ENCODE data around the gene ADAMTS14. TPM values are rescaled to one million over a fixed set of nuclear protein-coding genes. Genes with fewer than 3 reads are reported as not detected.

ADAMTS14 gene
- total RNA-seq, 1 donor from 2014 or later = 1.3 TPM

DNA sequence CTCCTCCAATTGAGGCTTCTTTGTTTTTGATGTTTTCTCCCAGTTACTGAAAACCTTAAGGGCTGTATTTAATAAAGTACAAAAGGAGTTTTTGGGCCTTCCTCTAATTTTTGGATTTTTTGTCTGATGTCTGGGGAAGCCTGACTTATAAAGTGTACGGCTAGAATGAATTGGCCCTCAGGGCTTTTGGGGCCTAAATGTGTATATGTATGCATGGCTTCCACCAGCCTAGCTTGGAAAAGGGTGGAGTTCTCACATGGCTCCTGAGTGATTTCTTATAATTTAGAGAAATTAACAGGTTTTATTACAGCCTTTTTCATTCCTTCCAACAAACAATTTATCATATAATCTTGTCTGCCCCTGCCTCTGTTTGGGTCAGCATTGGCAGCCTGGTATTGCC lies 123.3 kb downstream of the ADAMTS14 start:
- TF ChIP-seq, protein P1, sequence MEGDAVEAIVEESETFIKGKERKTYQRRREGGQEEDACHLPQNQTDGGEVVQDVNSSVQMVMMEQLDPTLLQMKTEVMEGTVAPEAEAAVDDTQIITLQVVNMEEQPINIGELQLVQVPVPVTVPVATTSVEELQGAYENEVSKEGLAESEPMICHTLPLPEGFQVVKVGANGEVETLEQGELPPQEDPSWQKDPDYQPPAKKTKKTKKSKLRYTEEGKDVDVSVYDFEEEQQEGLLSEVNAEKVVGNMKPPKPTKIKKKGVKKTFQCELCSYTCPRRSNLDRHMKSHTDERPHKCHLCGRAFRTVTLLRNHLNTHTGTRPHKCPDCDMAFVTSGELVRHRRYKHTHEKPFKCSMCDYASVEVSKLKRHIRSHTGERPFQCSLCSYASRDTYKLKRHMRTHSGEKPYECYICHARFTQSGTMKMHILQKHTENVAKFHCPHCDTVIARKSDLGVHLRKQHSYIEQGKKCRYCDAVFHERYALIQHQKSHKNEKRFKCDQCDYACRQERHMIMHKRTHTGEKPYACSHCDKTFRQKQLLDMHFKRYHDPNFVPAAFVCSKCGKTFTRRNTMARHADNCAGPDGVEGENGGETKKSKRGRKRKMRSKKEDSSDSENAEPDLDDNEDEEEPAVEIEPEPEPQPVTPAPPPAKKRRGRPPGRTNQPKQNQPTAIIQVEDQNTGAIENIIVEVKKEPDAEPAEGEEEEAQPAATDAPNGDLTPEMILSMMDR (IDR thresholded peaks at IDR 0.05; ENCODE audit: insufficient read depth, low read length, poor library complexity, severe bottlenecking) = no peak
- Histone ChIP-seq H3K4me3 (ENCODE audit: low read depth, low read length) (no peak overlapping the region), H3K36me3 (ENCODE audit: control insufficient read depth, insufficient read depth, low read length) (no peaks in the 10 kb centered on the region), H3K27me3 (ENCODE audit: control insufficient read depth, insufficient read depth, low read length) (no peaks in the 10 kb centered on the region)
- DNase-seq (ENCODE audit: low read depth) = no peak

- no peak overlapping the region for H3K4me3 ChIP-seq (ENCODE audit: low read depth, low read length)
- TF ChIP-seq, protein P1 (IDR thresholded peaks at IDR 0.05; ENCODE audit: insufficient read depth, low read length, poor library complexity, severe bottlenecking) = no peak
- H3K27me3 ChIP-seq (ENCODE audit: control insufficient read depth, insufficient read depth, low read length) = no peaks in the 10 kb centered on the region
- DNase-seq (ENCODE audit: low read depth) = no peak
- no peaks in the 10 kb centered on the region for H3K36me3 ChIP-seq (ENCODE audit: control insufficient read depth, insufficient read depth, low read length)
These were observed 125.5 kb downstream of the ADAMTS14 start for GRCh38 chr10:70797840-70798239.

DNA sequence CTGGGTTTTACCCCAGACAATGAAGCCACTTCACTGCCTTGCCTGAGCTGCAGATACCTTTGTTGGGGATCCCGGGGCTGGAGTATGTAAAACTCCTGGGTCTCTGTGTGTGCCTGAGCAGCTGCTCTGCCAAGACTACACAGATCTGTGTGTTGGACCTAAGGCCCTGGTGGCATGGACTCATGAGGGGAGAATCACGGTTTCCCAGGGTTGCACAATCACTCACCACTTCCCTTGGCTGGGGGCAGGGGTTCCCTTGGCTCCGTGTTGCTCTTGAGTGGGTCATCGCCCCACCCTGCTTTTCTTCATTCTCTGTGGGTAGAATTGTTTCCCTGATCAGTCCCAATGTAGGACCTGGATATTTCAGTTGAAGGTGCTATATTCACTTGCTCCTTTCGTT lies 126.8 kb downstream of the ADAMTS14 start:
- no peaks in the 10 kb centered on the region for H3K27me3 ChIP-seq (ENCODE audit: control insufficient read depth, insufficient read depth, low read length)
- H3K4me3 ChIP-seq (ENCODE audit: low read depth, low read length) = no peak overlapping the region
- TF ChIP-seq, protein P1 (IDR thresholded peaks at IDR 0.05; ENCODE audit: insufficient read depth, low read length, poor library complexity, severe bottlenecking) = no peak
- no peaks in the 10 kb centered on the region for H3K36me3 ChIP-seq (ENCODE audit: control insufficient read depth, insufficient read depth, low read length)
- DNase-seq (ENCODE audit: low read depth) = no peak

DNA sequence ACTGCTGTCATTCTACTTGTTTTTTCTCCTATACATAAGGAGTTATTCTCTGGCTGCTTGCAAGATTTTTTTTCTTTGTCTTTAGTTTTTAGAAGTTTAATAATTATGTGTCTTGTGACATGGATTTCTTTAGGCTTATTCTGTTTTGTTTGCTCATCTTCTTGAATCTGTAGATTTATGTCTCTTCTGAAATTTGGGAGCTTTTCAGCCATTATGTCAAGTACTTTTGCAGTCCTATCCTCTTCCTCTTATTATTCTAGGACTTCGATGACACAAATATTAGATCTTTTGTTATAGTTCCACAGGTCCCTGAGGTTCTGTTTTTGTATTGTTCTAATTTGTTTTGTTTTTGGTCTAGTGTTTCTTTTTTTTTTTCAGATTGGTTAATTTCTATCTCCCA lies 129.5 kb downstream of the ADAMTS14 start:
- TF ChIP-seq, protein P1 (IDR thresholded peaks at IDR 0.05; ENCODE audit: insufficient read depth, low read length, poor library complexity, severe bottlenecking) = no peak
- no peak for DNase-seq (ENCODE audit: low read depth)
- H3K36me3 ChIP-seq (ENCODE audit: control insufficient read depth, insufficient read depth, low read length) = no peaks in the 10 kb centered on the region
- no peaks in the 10 kb centered on the region for H3K27me3 ChIP-seq (ENCODE audit: control insufficient read depth, insufficient read depth, low read length)
- no peak overlapping the region for H3K4me3 ChIP-seq (ENCODE audit: low read depth, low read length)

DNA sequence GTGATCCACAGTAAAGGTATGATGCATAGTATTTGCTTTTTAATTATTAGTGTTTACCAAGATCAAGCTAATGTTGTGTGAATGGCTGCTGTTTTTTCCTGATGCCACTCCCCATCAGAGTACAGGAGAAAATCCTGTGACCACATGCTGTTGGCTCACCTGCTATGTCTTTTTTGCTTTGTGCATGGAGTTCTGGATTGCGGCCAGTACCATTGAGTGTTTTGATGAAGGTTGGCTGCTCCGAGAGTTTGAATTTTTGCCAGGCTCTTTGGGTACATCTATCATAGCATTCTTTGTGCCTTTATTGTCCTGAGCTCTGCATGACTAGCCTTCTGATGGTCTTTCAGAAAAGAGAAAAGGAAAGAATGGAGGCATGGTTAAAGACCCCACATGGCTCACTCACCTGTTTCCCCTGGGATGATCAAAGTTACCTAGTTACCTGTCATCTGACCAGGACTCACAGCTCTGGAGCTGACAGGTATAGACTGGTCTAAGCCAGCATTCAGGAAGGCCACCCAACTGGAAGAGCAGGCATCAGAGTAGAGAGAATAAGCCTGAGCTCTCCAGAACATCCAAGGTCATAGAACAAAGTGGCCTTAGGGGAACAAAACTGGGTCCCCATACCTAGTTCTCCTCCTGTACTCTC lies 131.6 kb downstream of the ADAMTS14 start:
- DNase-seq (ENCODE audit: low read depth) = peak; percentile 35
- H3K36me3 ChIP-seq (ENCODE audit: control insufficient read depth, insufficient read depth, low read length) = no peaks in the 10 kb centered on the region
- TF ChIP-seq, protein P1 (IDR thresholded peaks at IDR 0.05; ENCODE audit: insufficient read depth, low read length, poor library complexity, severe bottlenecking) = no peak
- H3K4me3 ChIP-seq (ENCODE audit: low read depth, low read length) = no peak overlapping the region
- no peaks in the 10 kb centered on the region for H3K27me3 ChIP-seq (ENCODE audit: control insufficient read depth, insufficient read depth, low read length)

DNA sequence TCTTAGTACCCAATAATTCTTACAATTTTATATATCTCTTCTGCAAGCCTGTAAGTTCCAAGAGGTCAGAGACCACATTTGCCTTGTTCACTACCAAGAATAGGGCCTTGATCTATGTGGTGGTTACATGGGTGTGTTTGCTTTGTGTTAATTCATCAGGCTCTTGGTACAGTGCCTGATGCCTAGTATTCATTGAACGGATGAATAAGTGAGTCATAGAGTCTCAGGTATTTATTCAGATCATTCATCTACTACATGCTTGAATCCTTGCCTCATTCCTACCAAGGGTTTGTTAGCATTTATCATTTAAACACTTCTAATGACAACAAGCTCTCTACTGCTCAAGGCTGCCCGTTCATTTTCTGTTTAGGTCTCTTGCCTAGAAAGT lies 132.1 kb downstream of the ADAMTS14 start:
- peak; percentile 51 for DNase-seq (ENCODE audit: low read depth)
- TF ChIP-seq, protein P1 (IDR thresholded peaks at IDR 0.05; ENCODE audit: insufficient read depth, low read length, poor library complexity, severe bottlenecking) = no peak
- no peak overlapping the region for H3K4me3 ChIP-seq (ENCODE audit: low read depth, low read length)
- H3K36me3 ChIP-seq (ENCODE audit: control insufficient read depth, insufficient read depth, low read length) = no peaks in the 10 kb centered on the region
- no peaks in the 10 kb centered on the region for H3K27me3 ChIP-seq (ENCODE audit: control insufficient read depth, insufficient read depth, low read length)

Measured in kidney epithelial cell (primary cell).